Colonic mucosa (tissue), 4 donors: ENCODE measurements around the gene SSR4. TPM values are rescaled to one million over a fixed set of nuclear protein-coding genes. Genes with fewer than 3 reads are reported as not detected.

Source experiments
- DNase-seq: peaks from one replicate; pipeline ENCODE4 v3.0.0-alpha.2; 2020
- H3K27ac ChIP-seq: fragments of 200-600 bp; one replicate; pipeline ENCODE4 v1.8.0; 2021
- H3K27me3 ChIP-seq: fragments of 200-600 bp; one replicate; pipeline ENCODE4 v1.8.0; 2021
- H3K36me3 ChIP-seq: fragments of 200-600 bp; one replicate; pipeline ENCODE4 v1.8.0; 2021
- H3K4me1 ChIP-seq: fragments of 200-600 bp; one replicate; pipeline ENCODE4 v1.8.0; 2021; ENCODE audit warnings: mild to moderate bottlenecking
- H3K4me3 ChIP-seq: fragments of 200-600 bp; one replicate; pipeline ENCODE4 v1.8.0; 2021
- H3K9ac ChIP-seq, 2 donors: one replicate each; pipeline ENCODE4 v1.7.0; 2013; ENCODE audit warnings: control low read depth in 2 of 2, low read depth in 2 of 2, low read length in 2 of 2
- H3K9me3 ChIP-seq: fragments of 200-600 bp; one replicate; pipeline ENCODE4 v1.8.0; 2021
- intact Hi-C: fragments of 100-400 bp; cut with DNase I; formaldehyde crosslinking; loops from one replicate; pipeline ENCODE4 v1.14.1; 2022
- total RNA-seq, 2 donors: library from RNA; stranded (reverse); fragmentation: NEBNext Ultra II Directional in 1 of 2; extraction: Animal tissue kit (Norgen Biotek cat#: 25700) in 1 of 2; gene quantifications; one replicate each; pipeline ENCODE4 v1.2.1, GENCODE V29; 2021
- TF ChIP-seq, protein P1 (sequence below): fragments of 200-600 bp; IDR thresholded peaks from one replicate; pipeline ENCODE4 v1.8.0; 2022; ENCODE audit warnings: antibody characterized with exemption, mild to moderate bottlenecking
- donor health status: healthy.
- donor health status: DM: no; HTN: no; CAD: no.
- donor health status: DM: no; HTN: no; CAD: no.

SSR4 gene
- total RNA-seq, 2 donors from 2014 or later, result 253 to 377 TPM

DNA sequence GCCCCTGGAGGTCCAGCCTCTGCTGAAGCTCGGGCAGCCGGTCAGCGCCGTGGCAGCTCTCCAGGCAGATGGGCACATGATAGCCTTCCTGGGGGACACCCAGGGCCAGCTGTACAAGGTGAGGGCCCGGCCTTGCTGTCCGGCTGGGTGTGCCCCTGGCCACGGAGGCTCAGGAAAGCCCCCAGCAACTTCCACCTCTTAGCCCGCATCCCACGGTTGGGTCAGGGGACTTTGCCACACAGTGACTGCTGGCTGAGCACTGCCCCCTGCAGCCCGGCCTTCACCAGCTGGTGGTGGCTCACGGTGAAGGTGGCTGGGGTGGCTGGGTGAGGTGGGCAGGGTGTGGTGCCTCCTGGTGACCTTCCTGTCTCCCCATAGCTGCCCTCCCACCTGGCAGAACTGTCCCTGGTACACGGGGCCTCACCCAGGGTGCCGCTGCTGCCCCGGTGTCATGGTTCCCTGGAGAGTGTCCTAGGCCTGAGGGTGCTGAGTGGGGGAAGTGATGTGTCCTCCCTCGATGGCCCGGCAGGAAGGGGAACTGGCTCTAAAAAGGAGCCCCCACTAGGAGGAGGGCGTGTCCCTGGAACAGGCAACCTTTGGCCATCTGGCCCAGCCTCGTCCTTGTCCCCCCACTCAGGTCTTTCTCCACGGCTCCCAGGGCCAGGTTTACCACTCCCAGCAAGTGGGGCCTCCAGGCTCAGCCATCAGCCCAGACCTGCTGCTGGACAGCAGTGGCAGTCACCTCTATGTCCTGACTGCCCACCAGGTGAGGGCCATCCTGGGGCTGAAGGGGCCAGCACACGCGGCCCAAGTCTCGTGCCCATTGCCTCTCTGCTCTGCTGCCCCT is 25.9 kb upstream of the SSR4 start:
- no peaks in the 10 kb centered on the region for H3K36me3 ChIP-seq
- no peak overlapping the region for H3K4me3 ChIP-seq
- H3K27me3 ChIP-seq, result peaks cover 3% of the 10 kb centered on the region
- TF ChIP-seq, protein P1, sequence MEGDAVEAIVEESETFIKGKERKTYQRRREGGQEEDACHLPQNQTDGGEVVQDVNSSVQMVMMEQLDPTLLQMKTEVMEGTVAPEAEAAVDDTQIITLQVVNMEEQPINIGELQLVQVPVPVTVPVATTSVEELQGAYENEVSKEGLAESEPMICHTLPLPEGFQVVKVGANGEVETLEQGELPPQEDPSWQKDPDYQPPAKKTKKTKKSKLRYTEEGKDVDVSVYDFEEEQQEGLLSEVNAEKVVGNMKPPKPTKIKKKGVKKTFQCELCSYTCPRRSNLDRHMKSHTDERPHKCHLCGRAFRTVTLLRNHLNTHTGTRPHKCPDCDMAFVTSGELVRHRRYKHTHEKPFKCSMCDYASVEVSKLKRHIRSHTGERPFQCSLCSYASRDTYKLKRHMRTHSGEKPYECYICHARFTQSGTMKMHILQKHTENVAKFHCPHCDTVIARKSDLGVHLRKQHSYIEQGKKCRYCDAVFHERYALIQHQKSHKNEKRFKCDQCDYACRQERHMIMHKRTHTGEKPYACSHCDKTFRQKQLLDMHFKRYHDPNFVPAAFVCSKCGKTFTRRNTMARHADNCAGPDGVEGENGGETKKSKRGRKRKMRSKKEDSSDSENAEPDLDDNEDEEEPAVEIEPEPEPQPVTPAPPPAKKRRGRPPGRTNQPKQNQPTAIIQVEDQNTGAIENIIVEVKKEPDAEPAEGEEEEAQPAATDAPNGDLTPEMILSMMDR, result no peak
- no peaks in the 10 kb centered on the region for H3K9me3 ChIP-seq
- intact Hi-C loops, result no loop called here
- H3K27ac ChIP-seq, result no peak overlapping the region
- no peak for DNase-seq
- no peak overlapping the region for H3K9ac ChIP-seq
- no peaks in the 10 kb centered on the region for H3K4me1 ChIP-seq

DNA sequence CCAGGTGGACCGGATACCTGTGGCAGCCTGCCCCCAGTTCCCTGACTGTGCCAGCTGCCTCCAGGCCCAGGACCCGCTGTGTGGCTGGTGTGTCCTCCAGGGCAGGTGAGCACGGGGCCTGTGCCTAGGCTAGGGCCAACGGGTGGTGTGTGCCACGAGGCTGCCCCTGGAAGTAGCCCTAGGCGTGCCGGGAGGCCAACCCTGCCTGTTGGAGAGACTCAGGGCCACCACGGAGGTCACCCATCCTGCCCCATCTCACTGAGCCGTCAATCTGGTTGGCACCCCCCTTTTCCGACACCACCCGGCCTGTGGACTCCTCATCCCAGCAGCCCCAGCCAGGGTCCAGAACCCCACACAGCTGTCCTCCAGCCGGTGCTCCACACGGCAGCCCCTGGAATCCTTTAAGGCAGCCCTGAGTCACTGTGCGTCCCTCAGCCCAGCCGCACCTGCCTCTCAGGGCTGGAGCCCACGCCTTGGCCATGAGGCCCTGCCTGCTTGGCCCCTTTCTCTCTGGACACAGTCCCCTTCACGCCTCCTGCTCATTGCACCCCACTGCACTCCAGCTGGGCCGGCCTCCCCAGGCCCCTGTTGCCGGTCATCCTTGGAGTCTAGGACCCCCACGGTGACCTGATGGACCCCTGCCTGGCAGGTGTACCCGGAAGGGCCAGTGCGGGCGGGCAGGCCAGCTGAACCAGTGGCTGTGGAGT is 25.2 kb upstream of the SSR4 start:
- no peaks in the 10 kb centered on the region for H3K4me1 ChIP-seq
- no peak overlapping the region for H3K4me3 ChIP-seq
- H3K9me3 ChIP-seq, result no peaks in the 10 kb centered on the region
- no peak overlapping the region for H3K27ac ChIP-seq
- DNase-seq, result no peak
- TF ChIP-seq, protein P1, result no peak
- H3K9ac ChIP-seq, result no peak overlapping the region
- no peaks in the 10 kb centered on the region for H3K36me3 ChIP-seq
- H3K27me3 ChIP-seq, result peaks cover 3% of the 10 kb centered on the region
- intact Hi-C loops, result no loop called here

DNA sequence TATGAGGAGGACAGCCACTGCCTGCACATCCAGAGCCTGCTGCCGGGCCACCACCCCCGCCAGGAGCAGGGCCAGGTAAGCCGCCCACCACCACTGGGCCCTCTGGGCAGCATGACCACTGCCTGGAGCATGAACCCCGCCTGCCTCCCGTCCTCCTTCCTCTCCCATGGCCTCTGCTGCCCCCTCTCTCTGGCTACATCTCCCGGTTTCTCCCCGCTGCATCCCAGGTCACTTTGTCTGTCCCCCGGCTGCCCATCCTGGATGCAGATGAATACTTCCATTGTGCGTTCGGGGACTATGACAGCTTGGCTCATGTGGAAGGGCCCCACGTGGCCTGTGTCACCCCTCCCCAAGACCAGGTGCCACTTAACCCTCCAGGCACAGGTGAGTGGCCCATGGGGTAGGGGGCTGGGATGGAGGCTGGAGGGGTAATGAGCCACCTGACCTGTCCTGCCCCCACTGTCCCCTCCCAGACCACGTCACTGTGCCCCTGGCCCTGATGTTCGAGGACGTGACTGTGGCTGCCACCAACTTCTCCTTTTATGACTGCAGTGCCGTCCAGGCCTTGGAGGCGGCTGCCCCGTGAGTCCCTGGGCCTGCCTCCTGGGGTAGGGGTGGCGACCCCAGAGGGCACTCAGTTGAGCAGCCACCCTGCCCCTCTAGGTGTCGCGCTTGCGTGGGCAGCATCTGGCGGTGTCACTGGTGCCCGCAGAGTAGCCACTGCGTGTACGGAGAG is 24.4 kb upstream of the SSR4 start:
- H3K27me3 ChIP-seq, result peaks cover 3% of the 10 kb centered on the region
- DNase-seq, result no peak
- intact Hi-C loops, result no loop called here

DNA sequence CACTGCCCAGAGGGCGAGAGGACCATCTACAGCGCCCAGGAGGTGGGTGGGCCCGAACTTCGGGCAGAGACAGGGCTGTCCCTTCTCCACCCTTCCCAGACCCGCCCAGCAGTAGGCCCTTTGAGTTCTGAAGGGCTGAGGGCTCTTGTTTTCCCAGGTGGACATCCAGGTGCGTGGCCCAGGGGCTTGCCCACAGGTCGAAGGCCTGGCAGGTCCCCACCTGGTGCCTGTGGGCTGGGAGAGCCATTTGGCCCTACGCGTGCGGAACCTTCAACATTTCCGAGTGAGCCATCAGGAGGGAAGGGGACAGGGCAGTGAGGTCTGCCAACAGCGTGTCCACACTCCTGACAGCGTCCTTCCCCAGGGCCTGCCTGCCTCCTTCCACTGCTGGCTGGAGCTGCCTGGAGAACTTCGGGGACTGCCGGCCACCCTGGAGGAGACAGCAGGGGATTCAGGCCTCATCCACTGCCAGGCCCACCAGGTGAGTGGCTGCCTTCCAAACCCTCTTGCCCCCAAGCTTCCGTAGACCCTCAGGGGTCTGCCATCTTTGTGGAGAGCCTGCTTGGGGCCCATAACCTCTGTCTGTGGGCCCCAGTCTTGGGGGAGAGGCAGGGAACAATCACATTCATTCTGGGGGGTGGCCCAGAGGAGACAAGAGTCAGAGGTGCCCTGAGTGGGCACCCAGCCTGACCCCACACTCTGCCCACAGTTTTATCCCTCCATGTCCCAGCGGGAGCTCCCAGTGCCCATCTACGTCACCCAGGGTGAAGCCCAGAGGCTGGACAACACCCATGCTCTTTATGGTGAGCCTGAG is 23.7 kb upstream of the SSR4 start:
- TF ChIP-seq, protein P1, result no peak
- Histone ChIP-seq H3K4me1 (no peaks in the 10 kb centered on the region), H3K9ac (no peak overlapping the region), H3K9me3 (no peaks in the 10 kb centered on the region), H3K27ac (no peak overlapping the region), H3K27me3 (peaks cover 3% of the 10 kb centered on the region), H3K36me3 (no peaks in the 10 kb centered on the region), H3K4me3 (no peak overlapping the region)
- DNase-seq, result no peak
- intact Hi-C loops, result no loop called here

More for the DNA sequence above, 24.4 kb upstream of the SSR4 start:
- TF ChIP-seq, protein P1, result no peak
- Histone ChIP-seq H3K4me1 (no peaks in the 10 kb centered on the region), H3K27ac (no peak overlapping the region), H3K9ac (no peak overlapping the region), H3K36me3 (no peaks in the 10 kb centered on the region), H3K4me3 (no peak overlapping the region), H3K9me3 (no peaks in the 10 kb centered on the region)
